HepG2 (cell line): ENCODE data around the gene CUL1. TPM values are rescaled to one million over a fixed set of nuclear protein-coding genes. Genes with fewer than 3 reads are reported as not detected.

Experiments used
- ATAC-seq: fragments of 200-7000 bp; cut with Tn5 transposase; 3 replicates; pipeline ENCODE4 v1.9.1; 2020; ENCODE audit warnings: mild to moderate bottlenecking, moderate library complexity
- BruUV-seq: library from RNA; stranded (reverse); fragments of 400-500 nt; replicated peaks from 2 replicates; lab custom pipeline; 2021; lab: Mats Ljungman, UMichigan
- CTCF ChIA-PET: fragments of 300-600 bp; formaldehyde crosslinking; extraction: SDS; loops from one replicate; lab custom pipeline; 2021; ENCODE audit warnings: low total read pairs, inconsistent platforms, low intra/inter-chr PET ratio; lab: Yijun Ruan, JAX
- POLR2A ChIA-PET: fragments of 350-600 bp; sonication (Branson Sonifier 250); formaldehyde crosslinking; loops from one replicate; lab custom pipeline; 2020; ENCODE audit warnings: antibody characterized with exemption, inconsistent platforms; lab: Yijun Ruan, JAX
- DNase-seq: peaks from one replicate; pipeline ENCODE4 v3.0.0-alpha.2; 2015; ENCODE audit warnings: low spot score
- FAIRE-seq: peaks from 3 replicates; lab custom pipeline; 2011; peaks lifted over from hg19 to GRCh38; lab: Jason Lieb, UNC
- H2AFZ ChIP-seq: one replicate; pipeline ENCODE4 v1.6.1; 2011; ENCODE audit warnings: low read length, inconsistent platforms
- H3K27ac ChIP-seq: fragments of 300-600 bp; 3 replicates; pipeline ENCODE4 v1.8.0; 2011; ENCODE audit warnings: mixed run types, mild to moderate bottlenecking, mixed read lengths, low read length, inconsistent platforms; ENCODE audit not compliant: insufficient read depth; ENCODE audit errors: extremely low read length
- H3K27me3 ChIP-seq, 2 experiments: fragments of 200-600 bp in 1 of 2; 2 replicates in 1 of 2; 3 replicates in 1 of 2; pipeline versions ENCODE4 v1.6.0 to v1.8.0; 2011; ENCODE audit warnings: low read length in 2 of 2, mild to moderate bottlenecking in 2 of 2, moderate library complexity in 2 of 2, inconsistent platforms in 1 of 2; ENCODE audit not compliant: insufficient read depth in 2 of 2, control insufficient read depth in 1 of 2
- H3K36me3 ChIP-seq, 2 experiments: fragments of 200-600 bp in 1 of 2; replicated peaks in 1 of 2; 2 replicates in 1 of 2; 3 replicates in 1 of 2; pipeline versions ENCODE4 v1.5.1 to v1.8.0; 2011; ENCODE audit warnings: low read length in 2 of 2, inconsistent platforms in 1 of 2; ENCODE audit not compliant: insufficient read depth in 2 of 2, control insufficient read depth in 1 of 2
- H3K4me1 ChIP-seq: 2 replicates; pipeline ENCODE4 v1.5.1; 2012; ENCODE audit warnings: low read length, inconsistent platforms; ENCODE audit not compliant: insufficient read depth
- H3K4me2 ChIP-seq: 2 replicates; pipeline ENCODE4 v1.6.0; 2011; ENCODE audit warnings: low read depth, low read length, inconsistent platforms
- H3K4me3 ChIP-seq, 3 experiments: fragments of 200-600 bp in 1 of 3; sonication (generic), shearing (Covaris generic) in 1 of 3; replicated peaks in 1 of 3; 2 replicates each; pipeline ENCODE4 v1.5.1; 2011 to 2016; ENCODE audit warnings: low read length in 3 of 3, inconsistent platforms in 2 of 3, low read depth in 2 of 3, mild to moderate bottlenecking in 2 of 3, control low read depth in 1 of 3, mixed read lengths in 1 of 3; ENCODE audit not compliant: insufficient read depth in 1 of 3
- H3K79me2 ChIP-seq: one replicate; pipeline ENCODE4 v1.6.1; 2011; ENCODE audit warnings: low read length, inconsistent platforms; ENCODE audit not compliant: insufficient read depth
- H3K9ac ChIP-seq: 2 replicates; pipeline ENCODE4 v1.6.0; 2011; ENCODE audit warnings: mild to moderate bottlenecking, low read depth, low read length, inconsistent platforms; ENCODE audit not compliant: insufficient read depth
- H3K9me3 ChIP-seq: 2 replicates; pipeline ENCODE4 v1.5.1; 2012; ENCODE audit warnings: mild to moderate bottlenecking, low read length
- H4K20me1 ChIP-seq: 2 replicates; pipeline ENCODE4 v1.6.0; 2011; ENCODE audit warnings: inconsistent platforms, mild to moderate bottlenecking, low read length, moderate library complexity; ENCODE audit not compliant: insufficient read depth
- CBX1 ChIP-seq: IDR thresholded peaks from one replicate; pipeline ENCODE4 v1.6.1; 2016; ENCODE audit warnings: antibody characterized with exemption, low read depth
- HOXA9 ChIP-seq: sonication (generic); formaldehyde crosslinking; IDR thresholded peaks from 2 replicates; pipeline ENCODE4 v1.8.1; 2022; ENCODE audit warnings: missing genetic modification reagents, mild to moderate bottlenecking, moderate library complexity, borderline replicate concordance
- PRMT3 ChIP-seq: sonication (generic); formaldehyde crosslinking; IDR thresholded peaks from 2 replicates; pipeline ENCODE4 v1.8.1; 2022; ENCODE audit warnings: low read depth, mild to moderate bottlenecking, moderate library complexity, missing genetic modification reagents, borderline replicate concordance
- RBM39 ChIP-seq: fragments of 200-400 bp; formaldehyde crosslinking; IDR thresholded peaks from one replicate; pipeline ENCODE4 v1.6.1; 2018; ENCODE audit warnings: antibody characterized with exemption, mild to moderate bottlenecking, low read depth, low read length; ENCODE audit not compliant: poor library complexity, severe bottlenecking
- ZNF709 ChIP-seq: sonication (generic); formaldehyde crosslinking; IDR thresholded peaks from 2 replicates; pipeline ENCODE4 v1.5.0; 2020; ENCODE audit warnings: mild to moderate bottlenecking, missing genetic modification reagents
- ZSCAN31 ChIP-seq: sonication (generic); formaldehyde crosslinking; IDR thresholded peaks from 2 replicates; pipeline ENCODE4 v1.5.0; 2020; ENCODE audit warnings: low read depth, mild to moderate bottlenecking, missing genetic modification reagents
- in situ Hi-C: cut with HindIII; loops from 2 replicates; pipeline ENCODE4 v1.10.0; 2017; ENCODE audit warnings: low pct_unique_long_range_greater_than_20kb; ENCODE audit not compliant: extremely low pct_ligation_motif_present
- intact Hi-C: fragments of 100-400 bp; cut with micrococcal nuclease; formaldehyde crosslinking; loops from one replicate; pipeline ENCODE4 v1.10.0; 2022; ENCODE audit not compliant: unreplicated experiment
- polyA plus RNA-seq, 8 experiments: library from polyadenylated mRNA; depleted of rRNA in 3 of 8; stranded (reverse) in 7 of 8; unstranded in 1 of 8; fragments of >200 nt; fragmentation: Illumina TruSeq in 4 of 8; extraction: Trizol in 4 of 8; gene quantifications; 2 replicates each; pipeline versions ENCODE4 v1.2.1 to v1.2.3, GENCODE V29; 2011 to 2016; ENCODE audit warnings: low read depth in 4 of 8, missing spikeins in 1 of 8, mixed read lengths in 1 of 8; ENCODE audit not compliant: insufficient read depth in 1 of 8
- total RNA-seq, 5 experiments: library from RNA; depleted of rRNA; stranded (reverse); fragments of >200 nt; fragmentation: Illumina TruSeq; extraction: Trizol; gene quantifications; 2 replicates each; pipeline ENCODE4 v1.2.3, GENCODE V29; 2016; ENCODE audit warnings: low read depth in 1 of 5
- TF ChIP-seq, protein P1 (sequence below): sonication (generic); formaldehyde crosslinking; IDR thresholded peaks from 2 replicates; pipeline ENCODE4 v1.9.0; 2021; ENCODE audit warnings: missing genetic modification reagents, mild to moderate bottlenecking, borderline replicate concordance
- TF ChIP-seq, protein P2 (sequence below): sonication (generic); formaldehyde crosslinking; IDR thresholded peaks from 2 replicates; pipeline ENCODE4 v1.4.0; 2020; ENCODE audit warnings: mild to moderate bottlenecking, missing genetic modification reagents

Gene CUL1
- total and polyA plus RNA-seq, 2 of the 13 experiments (the other 11 are each of a cell fraction or from before 2014, with no cell fraction given): 30.1 to 45.9 TPM

DNA sequence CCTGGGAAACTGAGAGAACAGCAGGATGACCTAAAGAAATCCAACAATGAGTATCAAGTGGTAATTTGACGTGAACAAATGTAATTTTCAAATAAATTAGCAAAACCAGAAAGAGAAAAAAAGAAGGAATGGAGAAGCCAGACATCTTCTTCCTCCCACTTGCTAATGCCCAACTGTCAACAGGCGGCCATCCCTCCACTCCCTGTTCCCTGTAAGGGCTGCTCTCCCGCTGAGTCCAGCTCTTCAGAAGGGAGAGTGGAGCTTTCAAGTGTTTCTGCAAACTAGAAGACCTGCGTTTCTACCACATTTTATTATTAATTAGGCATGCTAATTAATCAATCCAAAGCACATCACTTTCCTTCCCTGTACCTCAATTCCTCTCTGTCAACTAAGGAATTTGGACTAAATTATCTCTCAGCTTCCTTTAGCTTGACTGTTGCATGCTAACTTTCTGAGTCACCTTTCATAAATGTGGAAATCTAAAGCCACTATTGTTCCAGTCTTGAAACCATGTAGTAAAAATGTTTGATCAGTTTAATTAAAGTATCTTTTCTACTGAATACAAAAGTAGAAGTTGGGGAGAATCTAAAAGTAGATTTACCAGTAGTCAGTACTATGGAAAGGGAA, 48.4 kb upstream of the CUL1 start (continued):
- no peak for TF ChIP-seq HOXA9 (CRISPR knock-in tag)
- TF ChIP-seq PRMT3: no peak
- TF ChIP-seq RBM39: no peak
- TF ChIP-seq, protein P1, sequence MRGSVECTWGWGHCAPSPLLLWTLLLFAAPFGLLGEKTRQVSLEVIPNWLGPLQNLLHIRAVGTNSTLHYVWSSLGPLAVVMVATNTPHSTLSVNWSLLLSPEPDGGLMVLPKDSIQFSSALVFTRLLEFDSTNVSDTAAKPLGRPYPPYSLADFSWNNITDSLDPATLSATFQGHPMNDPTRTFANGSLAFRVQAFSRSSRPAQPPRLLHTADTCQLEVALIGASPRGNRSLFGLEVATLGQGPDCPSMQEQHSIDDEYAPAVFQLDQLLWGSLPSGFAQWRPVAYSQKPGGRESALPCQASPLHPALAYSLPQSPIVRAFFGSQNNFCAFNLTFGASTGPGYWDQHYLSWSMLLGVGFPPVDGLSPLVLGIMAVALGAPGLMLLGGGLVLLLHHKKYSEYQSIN (CRISPR knock-in tag): no peak
- no peak for TF ChIP-seq CBX1
- TF ChIP-seq, protein P2, sequence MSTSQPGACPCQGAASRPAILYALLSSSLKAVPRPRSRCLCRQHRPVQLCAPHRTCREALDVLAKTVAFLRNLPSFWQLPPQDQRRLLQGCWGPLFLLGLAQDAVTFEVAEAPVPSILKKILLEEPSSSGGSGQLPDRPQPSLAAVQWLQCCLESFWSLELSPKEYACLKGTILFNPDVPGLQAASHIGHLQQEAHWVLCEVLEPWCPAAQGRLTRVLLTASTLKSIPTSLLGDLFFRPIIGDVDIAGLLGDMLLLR (CRISPR knock-in tag): no peak
- TF ChIP-seq ZSCAN31: no peak

DNA sequence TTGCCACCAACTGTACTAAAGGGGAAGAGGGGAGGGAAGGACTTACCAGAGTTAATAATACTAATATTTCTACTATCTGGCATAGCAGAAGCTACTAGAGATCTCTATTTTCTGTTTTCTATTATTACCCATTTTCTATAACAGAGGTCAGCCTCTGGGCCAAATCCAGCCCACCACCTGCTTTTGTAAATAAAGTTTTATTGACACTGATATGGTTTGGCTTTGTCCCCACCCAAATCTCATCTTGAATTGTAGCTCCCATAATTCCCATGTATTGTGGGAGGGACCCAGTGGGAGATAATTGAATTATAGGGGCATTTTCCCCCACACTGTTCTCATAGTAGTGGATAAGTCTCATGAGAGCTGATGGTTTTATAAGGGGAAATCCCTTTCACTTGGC, 45.9 kb upstream of the CUL1 start:
- H3K9ac ChIP-seq: no peak overlapping the region
- no peak overlapping the region for H3K4me3 ChIP-seq
- H3K27ac ChIP-seq: no peak overlapping the region
- no peak for TF ChIP-seq ZNF709 (CRISPR knock-in tag)
- H3K79me2 ChIP-seq: no peaks in the 10 kb centered on the region
- no peaks in the 10 kb centered on the region for H3K4me1 ChIP-seq
- POLR2A ChIA-PET: no interaction called here
- in situ Hi-C loops: no loop called here
- DNase-seq (no peak), FAIRE-seq (no peak), ATAC-seq (no peak)
- intact Hi-C loops: no loop called here
- no peak overlapping the region for H3K4me2 ChIP-seq
- H2AFZ ChIP-seq: no peak overlapping the region
- no TSS peak for BruUV-seq
- H3K27me3 ChIP-seq: no peaks in the 10 kb centered on the region; a peak in 1 of 5 replicates
- CTCF ChIA-PET: no interaction called here
- H3K9me3 ChIP-seq: no peaks in the 10 kb centered on the region
- no peaks in the 10 kb centered on the region for H4K20me1 ChIP-seq
- no peaks in the 10 kb centered on the region for H3K36me3 ChIP-seq
